Stimulated activated CD4-positive, alpha-beta T cell treated with anti-CD3 and anti-CD28 coated beads, Interleukin-1b, Interleukin-23, amount 100 ng/mL, for 24 hours (primary cell): Measurements from ENCODE around the gene SMARCD2.
"Not testable (repeated sequence)": the region's sequence is repeated elsewhere in the genome, so short reads cannot be mapped to it uniquely, and the experiment has no call there.

Experiments
- DNase-seq, 4 experiments: peaks; one replicate each; pipeline ENCODE4 v3.0.0-alpha.2; 2020; ENCODE audit warnings: low read depth in 4 of 4, low spot score in 1 of 4

The SMARCD2 gene

DNA sequence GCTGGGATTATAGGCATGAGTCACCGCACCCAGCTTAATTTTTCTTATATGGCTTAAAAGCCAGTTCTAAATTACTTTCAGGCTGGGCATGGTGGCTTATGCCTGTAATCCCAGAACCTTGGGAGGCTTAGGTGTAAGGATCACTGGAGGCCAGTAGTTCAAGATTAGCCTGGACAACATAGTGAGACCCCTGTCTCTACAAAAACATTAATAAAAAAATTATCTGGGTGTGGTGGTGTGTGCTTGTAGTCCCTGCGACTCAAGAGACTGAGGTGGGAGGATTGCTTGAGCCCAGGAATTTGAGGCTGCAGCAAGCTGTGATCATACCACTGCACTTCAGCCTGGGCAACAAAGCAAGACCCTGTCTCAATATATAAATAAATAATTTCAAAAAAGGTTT is 10.8 kb upstream of the SMARCD2 start:
- no peak for DNase-seq

DNA sequence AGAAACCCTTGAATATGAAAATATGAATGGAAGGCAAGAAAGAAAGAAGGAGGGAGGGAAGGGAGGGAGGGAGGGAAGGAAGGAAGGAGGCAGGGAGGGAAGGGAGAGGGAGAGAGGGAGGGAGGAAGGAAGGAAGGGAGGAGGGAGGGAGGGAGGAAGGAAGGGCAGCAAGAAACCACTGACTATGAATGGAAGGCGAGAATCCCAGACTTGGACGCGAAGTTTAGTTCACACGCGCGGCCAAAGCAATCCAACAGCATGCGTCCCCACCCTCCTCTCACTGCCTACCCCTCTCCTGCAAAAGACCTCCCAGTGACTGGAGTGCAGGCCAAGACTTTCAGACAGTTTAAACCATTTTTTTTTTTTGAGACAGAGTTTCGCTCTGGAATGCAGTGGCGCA is 7.9 kb upstream of the SMARCD2 start:
- no peak for DNase-seq

DNA sequence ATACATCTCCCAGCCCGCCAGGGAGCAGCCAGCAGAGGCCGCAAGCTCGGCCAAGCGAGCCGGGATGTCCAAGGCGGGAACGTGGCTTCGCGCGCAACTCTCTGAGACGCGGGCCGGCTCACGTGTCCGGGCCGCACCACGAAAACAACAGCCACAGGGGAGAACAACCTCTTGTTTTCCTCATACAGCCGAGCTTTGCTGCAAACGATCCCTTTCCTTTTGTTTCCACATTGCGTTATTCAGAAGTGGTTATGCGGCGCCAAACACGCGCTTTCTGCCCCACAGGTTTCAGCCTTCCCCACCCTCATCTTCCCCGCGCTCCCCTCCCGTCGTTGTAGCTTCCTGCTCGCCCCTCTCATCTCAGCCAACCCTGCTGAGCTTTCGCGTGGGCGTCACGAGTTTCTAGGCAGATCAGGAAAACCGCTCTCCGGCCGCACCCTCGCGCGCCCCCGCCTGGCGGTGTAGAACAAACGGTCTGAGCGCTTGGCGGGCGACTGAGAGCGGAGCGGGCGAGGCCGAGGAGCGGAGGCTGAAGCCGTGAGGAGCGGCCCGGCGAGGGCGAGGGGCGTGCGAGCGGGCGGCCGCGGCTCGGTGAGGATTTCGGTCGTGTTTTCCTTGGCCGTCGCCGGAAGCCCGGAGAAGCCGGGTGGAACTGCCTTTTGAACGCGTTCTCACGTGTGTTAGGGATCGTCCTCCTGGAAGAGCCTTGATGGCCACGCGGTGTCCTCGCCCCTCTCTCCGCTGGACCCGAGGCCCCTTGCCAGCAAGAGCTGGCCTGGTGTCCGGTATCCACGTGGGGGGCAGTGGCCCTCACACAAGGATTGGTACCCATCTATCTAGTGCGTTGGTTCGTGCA is 6.6 kb upstream of the SMARCD2 start:
- peak; percentile 93 to 97 (median 96) for DNase-seq

DNA sequence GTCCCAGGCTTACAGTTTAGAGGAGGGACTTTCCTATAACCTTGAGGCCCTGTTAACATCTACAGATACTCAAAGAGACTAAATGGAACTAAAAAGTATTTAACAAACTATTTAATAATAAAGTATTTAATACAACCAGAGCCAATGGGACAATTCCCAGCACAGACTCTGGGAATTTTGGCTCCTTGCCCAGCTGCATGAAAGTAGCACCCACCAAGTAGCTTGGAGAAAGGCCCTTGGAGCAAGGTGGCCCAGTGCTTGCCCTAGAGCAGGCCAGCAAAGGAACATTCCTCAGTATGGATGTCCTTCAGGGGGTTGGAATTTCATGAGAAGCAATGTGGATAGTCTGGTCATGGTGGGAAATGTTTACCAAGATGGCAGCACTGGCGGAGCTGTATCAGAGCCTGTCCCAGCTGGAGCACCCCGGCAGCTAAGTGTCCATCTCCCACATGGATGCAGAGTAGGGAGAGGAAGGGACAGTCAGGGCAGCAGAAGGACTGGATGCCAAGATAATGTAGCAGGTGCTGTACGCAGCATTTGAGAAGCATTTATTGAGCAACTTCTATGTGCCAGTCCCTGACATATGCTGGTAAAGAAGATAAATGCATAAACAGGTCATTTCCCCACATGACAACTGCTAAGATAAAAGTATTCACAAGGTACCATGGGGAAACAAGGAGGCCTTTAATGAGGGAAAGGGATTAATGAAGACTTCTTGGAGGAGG is 5.2 kb upstream of the SMARCD2 start:
- no peak for DNase-seq

DNA sequence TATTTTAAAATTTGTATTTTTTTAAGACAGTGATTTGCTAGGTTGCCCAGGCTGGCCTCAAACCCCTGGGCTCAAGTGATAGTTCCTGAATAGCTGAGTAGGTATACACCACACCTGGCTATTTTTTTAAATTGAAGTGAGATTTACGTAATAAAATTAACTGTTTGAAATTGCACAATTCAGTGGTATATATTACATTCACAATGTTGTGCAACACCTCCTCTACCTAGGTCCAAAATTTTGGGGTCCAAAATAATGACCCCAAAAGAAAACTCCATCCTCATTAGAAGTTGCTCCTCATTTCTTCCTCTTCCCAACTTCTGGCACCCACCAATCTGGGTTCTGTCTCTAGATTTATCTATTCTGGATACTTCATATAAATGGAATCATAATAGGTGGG is 3.0 kb upstream of the SMARCD2 start:
- DNase-seq = no peak

DNA sequence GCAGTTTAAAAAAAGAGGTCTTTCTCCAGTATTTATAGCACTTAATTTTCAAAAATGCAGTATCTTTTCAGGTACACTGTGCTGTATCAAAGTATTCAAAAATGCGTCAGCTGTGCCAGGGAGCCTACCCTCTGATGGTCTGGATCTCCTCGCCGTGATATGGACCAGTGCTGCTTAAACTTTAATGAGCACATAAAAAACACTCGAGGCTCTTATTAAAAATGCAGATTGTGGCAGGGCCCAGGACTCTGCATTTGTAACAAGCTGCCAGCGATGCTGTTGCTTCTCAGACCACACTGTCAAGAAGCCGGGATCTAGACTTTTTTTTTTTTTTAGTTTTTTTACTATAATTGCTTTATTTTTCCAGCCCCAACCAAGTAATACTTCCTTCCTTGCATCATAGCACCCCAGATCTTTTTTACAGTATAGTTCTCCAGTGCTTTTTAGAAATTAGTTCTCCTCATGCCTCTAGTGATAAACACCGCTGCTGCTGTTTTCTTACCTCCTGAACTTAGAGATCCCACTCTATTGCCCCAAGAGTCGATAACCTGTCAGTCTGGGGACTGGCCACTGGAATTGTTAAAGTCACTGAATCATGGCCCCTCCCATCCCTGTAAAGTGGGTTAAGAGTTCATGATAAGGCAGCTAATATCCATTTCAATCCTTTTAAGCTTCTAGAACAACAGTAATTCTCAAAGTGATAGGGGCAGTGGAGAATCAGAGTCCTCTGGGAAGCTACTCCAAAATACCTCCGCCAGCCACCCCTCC is 1.6 kb upstream of the SMARCD2 start:
- no peak for DNase-seq

DNA sequence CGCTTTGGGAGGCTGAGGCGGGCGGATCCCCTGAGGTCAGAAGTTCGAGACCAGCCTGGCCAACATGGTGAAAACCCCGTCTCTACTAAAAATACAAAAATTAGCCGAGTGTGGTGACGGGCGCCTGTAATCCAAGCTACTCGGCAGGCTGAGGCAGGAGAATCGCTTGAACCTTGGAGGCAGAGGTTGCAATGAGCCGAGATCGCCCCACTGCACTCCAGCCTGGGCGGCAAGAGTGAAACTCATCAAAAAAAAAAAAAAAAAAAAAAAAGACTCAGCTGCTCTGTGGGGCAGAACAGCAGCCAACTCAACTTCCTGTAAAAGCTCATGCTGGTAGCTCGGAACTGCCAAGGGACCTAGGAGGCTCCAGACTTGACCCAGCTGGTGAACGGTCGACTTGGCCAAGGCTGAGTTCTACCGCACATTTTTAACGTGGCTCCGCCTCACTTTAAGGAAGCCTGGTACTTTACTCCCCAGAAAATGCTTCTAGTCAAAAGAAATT is 953 bp upstream of the SMARCD2 start:
- not testable (repeated sequence) for DNase-seq

DNA sequence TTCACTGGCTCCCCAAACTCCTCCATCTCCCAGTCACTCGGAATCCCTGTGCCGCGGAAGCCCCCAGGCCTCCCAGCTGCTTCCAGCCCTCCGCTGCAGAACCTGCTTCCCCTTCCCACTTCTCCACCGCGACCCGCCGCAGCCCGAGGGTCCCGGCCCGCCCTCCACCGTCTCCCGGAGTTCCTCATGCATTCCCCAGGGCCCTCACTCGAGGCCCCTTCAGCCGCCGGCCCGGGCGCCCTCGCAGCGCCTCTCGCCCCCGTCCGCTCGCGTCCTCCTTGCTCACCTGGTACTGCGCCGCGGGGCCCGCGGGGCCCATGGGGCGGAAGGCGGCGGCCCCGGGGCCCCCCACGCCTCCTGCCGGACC is 329 bp downstream of the SMARCD2 start:
- DNase-seq = no peak

DNA sequence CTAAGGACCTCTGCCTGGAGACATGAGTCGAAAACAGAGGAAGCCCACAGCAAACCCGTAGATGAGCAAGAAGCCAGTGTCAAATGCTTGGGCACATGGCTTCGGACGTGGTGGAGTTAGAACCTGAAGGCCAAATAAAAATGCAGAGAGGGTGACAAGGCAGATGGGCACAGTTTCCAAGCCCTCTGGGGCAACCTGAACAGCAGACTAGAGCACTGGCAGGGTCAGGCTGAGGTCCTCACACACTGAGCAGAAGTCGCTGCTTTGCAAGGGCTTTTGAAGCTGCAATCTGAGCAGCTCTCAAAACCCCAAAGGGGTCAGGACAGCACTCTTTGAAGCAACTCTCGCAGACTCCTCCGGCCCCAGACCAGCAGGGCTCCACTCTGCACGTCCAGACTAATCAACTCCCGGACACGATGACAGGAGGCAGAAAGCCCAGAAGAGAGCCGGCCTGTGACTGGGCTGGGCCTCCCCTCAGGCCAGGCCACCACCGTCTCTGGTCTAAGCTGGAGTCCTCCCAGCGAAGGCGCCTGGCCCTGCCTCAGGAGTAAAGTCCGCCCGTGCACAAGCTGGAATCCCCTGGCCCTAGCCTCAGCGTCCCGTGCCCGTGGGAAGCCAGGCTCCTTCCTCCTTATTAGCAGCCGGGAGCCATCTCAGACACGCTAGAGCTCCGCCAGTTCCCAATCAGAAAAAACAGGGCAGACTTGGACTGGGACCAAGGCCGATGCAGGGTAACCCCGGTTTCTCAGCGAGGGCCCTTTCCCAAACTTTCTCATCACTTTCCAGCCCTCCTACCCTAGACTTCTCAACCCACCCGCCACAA is 924 bp downstream of the SMARCD2 start:
- no peak for DNase-seq

DNA sequence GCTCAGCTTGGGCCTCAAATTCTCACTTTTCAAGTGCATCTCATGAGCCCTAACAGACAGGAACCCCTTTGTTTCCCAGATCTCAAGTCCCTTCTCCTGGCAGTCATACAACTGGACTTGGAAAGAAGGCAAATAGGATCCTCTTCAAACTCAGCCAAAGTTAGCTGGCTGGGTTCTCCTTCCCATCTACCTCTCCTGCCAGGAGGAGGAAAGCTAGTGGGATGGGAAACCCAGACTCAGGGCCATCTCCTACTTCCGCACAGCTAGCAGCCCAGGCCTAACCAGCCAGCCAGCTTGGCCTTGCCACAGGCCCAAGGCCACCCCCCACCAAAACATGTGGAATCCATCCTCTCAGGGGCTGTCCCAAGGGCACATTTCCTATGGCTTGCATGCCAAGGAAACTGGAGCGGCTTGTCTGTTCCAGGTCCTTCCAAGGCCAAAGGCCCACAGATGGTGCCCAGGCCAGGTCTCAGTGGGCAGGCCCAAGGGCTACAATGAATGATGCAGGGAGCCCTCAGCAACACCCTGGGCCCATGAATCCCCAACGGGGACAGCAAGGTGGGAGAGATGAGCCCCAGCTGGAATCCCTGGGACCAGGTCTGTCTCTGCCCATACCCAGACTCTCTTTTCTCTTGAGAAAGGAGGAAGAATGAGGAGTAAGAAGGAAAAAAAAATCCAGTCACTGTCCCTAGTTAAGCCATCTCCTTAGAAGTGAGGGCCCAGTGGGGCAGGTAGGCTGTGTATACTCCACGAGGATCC is 1.7 kb downstream of the SMARCD2 start:
- DNase-seq = no peak

DNA sequence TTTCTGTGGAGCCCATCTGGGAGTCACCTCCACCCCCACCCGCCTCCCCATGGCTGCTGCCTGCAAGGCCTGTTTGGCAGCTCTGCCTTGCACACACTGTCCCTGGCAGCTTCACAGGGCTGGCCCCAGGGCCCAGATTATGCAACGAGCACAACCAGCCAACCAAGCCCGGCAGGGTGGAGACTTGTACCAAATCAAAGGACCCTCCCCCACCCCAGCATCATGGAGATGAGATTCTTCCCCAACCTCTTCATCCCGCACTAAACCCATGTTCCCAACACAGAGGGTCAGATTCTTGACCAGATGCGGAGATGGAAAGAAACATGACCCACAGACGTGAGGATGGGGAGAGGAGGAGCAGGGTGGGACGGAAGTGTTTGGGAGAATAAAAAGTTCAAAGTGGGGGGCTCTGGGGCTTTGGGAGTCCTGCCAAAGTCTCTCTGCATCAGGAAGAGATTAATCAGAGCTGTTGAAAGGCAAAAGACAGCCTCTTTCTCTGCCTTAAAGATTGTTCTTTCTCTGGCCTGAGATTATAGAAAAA is 3.8 kb downstream of the SMARCD2 start:
- DNase-seq = no peak

DNA sequence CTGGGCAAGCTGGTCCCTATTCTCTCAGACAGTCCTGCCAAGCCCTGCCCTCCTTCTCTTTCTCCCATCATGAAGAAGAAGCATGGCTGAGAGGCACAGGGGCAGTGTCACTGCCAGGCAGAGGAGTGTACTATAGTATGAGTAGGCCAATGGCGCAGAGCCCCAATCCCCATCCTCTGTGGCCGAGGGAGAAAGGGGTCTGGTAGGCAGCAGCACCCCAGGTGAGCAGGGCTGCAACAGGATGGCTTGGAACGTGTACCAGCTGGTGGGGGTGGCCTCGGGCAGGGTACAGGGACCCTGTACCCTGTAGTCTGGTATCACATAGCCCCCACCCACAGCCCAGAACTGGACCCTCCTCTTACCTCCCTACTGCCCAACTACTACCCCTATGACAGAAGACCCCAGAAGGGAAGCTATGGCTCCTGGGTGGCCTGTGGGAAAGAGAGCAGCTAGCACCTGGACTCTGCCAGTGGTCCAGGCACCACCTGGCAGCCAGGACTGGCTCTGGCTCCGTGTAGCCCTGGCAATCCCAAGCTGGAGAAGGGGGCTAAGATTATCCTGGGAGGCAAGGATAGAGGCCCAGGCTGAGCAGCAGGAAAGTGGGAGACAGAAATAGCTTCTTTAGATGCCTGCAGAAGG is 4.4 kb downstream of the SMARCD2 start:
- DNase-seq = no peak

DNA sequence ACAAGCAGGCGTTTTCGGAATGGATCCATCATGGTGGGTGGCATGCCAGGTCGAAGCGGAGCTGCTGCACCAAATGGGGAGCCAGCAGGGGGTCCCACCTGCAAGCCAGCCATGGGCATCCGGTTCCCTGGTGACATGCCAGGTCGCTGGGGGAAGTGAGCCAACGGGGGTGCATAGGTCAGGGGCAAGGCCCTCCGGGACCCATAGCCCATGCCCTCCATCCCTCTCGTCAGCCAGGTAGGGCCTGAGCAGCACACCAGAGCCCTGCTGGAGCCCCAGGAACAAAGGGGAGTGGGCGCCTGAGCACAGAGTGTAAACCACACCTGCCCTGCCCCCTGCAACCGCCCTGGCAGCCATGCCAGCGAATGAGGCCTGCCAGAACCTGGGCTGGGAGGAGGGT is 5.0 kb downstream of the SMARCD2 start:
- DNase-seq = no peak

DNA sequence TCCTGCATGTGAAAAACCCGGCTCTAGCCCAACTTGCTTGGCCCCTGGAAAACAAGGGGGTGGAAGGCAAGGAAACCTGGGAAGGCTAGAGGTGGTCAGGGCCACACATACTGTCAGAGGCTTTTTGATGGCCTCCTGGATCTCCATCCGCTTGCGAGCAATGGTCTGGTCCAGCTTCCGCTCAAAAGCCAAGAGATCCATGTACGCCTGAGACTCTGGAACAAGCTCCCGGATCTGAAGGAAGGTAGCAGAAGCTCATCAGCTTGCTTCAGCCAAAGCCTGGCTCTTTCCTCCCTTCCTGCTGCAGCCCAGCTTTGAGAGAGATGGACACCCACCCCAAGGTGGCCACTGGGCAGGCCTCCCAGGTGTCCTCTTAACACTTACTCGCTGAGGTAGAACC is 5.7 kb downstream of the SMARCD2 start:
- no peak for DNase-seq

DNA sequence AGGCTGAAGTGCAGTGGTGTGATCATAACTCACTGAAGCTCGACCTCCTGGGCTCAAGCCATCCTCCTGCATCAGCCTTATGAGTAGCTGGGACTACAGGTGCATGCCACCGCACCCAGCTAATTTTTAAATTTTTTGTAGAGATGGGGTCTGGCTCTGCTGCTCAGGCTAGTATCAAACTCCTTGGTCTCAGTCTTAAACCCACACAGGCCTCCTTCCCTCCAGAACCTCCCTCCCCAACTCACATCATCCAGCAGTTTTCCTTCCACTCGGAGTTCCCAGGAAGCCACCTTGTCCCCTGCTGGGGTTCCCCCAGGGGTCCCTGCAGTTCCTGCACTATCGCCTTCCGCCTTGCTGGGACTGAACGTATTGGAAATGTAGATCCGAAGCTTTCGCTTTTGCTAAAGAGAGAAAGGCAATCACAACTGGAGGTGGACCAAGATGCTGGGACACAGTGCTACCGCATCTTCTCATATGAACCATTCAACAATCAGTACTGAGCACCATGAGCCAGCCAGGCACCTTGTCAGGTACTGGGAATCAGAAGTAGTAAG is 7.2 kb downstream of the SMARCD2 start:
- no peak for DNase-seq

DNA sequence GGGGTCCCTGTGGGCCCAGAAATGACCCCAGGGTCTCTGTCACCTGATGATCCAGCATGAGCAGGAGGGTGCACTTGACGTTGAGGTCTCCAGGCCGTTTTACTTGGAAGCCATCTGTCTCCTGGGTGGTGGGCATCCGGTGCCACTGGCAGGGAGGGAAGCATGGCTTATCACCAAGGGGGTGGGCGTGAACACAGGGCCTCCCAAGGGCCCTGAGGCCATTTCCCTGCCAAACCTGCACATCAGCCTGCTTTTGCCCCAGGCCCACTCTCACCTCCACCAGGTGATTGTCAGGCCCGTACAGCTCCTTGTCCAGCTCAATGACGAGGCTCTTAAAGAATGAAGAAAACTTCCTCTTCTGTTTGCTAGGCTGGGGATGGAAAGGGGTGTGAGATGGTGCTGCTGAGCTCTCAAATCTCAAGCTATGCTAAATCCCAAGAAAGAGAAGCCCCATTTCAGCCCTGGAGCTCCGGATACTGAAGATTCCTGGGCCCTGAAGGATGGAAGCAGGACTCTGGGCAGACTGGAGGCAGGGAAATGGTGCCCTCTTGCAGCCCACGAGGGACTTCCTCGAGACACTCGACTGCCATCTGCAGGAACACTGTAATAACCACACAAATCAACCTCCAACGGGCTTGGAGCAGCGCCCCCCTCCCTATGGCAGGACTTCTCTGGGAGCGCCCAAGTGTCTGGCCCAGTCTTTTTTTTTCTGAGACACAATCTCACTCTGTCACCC is 7.9 kb downstream of the SMARCD2 start:
- DNase-seq = peak in 1 of 4 experiments; percentile 45

DNA sequence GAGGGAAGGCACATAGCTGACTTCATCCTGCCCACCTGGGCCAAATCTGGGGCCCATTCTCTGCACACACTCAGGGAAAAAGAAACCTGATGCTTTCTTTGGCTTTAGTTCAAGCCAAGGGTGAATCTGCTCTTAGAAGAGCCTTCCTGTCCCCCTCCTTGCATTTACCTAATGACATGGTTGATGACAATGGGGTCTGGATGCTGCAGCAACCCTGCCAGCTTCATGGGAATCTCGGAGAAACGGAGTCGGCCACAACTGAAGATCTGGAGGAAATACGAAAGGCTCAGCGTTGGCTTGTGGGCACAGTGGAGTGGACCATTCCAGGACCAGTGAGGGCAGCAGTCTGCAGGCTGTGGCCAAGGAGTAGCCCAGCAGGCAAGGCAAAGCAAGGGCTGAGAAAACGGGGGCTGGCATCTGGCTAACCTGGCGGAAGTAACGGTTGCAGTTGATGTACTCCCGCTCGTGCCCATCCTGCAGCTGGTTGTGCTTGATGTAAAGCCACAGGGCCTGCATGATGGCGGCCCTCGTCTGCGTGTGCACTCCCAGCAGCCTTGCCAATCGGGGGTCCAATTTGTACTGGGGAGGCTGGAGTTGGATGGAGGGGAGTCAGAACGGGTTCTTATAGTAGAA is 8.6 kb downstream of the SMARCD2 start:
- no peak for DNase-seq
